Mesenchymal stem cell (in vitro differentiated cells and primary cell): ENCODE measurements around the gene RGS10.
"Not testable (repeated sequence)": the region's sequence is repeated elsewhere in the genome, so short reads cannot be mapped to it uniquely, and the experiment has no call there.

Experiments used
- DNase-seq: peaks from one replicate; pipeline ENCODE4 v3.0.0-alpha.2; 2013
- H2AFZ ChIP-seq: one replicate; pipeline ENCODE4 v1.6.1; 2013; ENCODE audit warnings: low read depth, mild to moderate bottlenecking, control low read depth, inconsistent platforms, low read length, moderate library complexity
- H2AK5ac ChIP-seq: 2 replicates; pipeline ENCODE4 v1.6.1; 2013; ENCODE audit warnings: low read length, moderate library complexity, mild to moderate bottlenecking, inconsistent platforms; ENCODE audit not compliant: severe bottlenecking
- H2BK120ac ChIP-seq: one replicate; pipeline ENCODE4 v1.6.1; 2013; ENCODE audit warnings: low read depth, mild to moderate bottlenecking, inconsistent platforms, low read length, moderate library complexity
- H2BK12ac ChIP-seq, 2 experiments: one replicate each; pipeline ENCODE4 v1.6.1; 2013; ENCODE audit warnings: inconsistent platforms in 2 of 2, low read length in 2 of 2, mild to moderate bottlenecking in 2 of 2, moderate library complexity in 2 of 2, control low read depth in 1 of 2
- H2BK15ac ChIP-seq: one replicate; pipeline ENCODE4 v1.6.1; 2013; ENCODE audit warnings: mild to moderate bottlenecking, low read depth, inconsistent platforms; ENCODE audit not compliant: poor library complexity, severe bottlenecking
- H2BK5ac ChIP-seq: 2 replicates; pipeline ENCODE4 v1.6.1; 2013; ENCODE audit warnings: low read depth, mild to moderate bottlenecking, low read length, control low read depth, inconsistent platforms; ENCODE audit not compliant: poor library complexity, severe bottlenecking
- H3K14ac ChIP-seq, 2 experiments: one replicate each; pipeline ENCODE4 v1.6.1; 2013; ENCODE audit warnings: inconsistent platforms in 2 of 2, low read length in 2 of 2, control low read depth in 1 of 2, mild to moderate bottlenecking in 1 of 2, moderate library complexity in 1 of 2
- H3K18ac ChIP-seq, 2 experiments: one replicate each; pipeline ENCODE4 v1.6.1; 2013; ENCODE audit warnings: inconsistent platforms in 2 of 2, low read length in 2 of 2, control low read depth in 1 of 2, low read depth in 1 of 2, mild to moderate bottlenecking in 1 of 2
- H3K23ac ChIP-seq, 2 experiments: one replicate each; pipeline ENCODE4 v1.6.1; 2013; ENCODE audit warnings: inconsistent platforms in 2 of 2, low read length in 2 of 2, mild to moderate bottlenecking in 2 of 2, moderate library complexity in 2 of 2, control low read depth in 1 of 2
- H3K27ac ChIP-seq: 2 replicates; pipeline ENCODE4 v1.5.1; 2013; ENCODE audit warnings: mild to moderate bottlenecking, moderate library complexity, low read length, control low read depth, inconsistent platforms; ENCODE audit not compliant: poor library complexity, severe bottlenecking
- H3K27me3 ChIP-seq, 2 experiments: 2 replicates each; pipeline versions ENCODE4 v1.6.1 to v1.7.0; 2013; ENCODE audit warnings: low read length in 2 of 2, mild to moderate bottlenecking in 2 of 2, moderate library complexity in 2 of 2, control low read depth in 1 of 2, inconsistent platforms in 1 of 2; ENCODE audit not compliant: control insufficient read depth in 1 of 2, insufficient read depth in 1 of 2
- H3K36me3 ChIP-seq, 2 experiments: 2 replicates each; pipeline versions ENCODE4 v1.6.1 to v1.7.0; 2013; ENCODE audit warnings: low read length in 2 of 2, control low read depth in 1 of 2, inconsistent platforms in 1 of 2, low read depth in 1 of 2, mild to moderate bottlenecking in 1 of 2; ENCODE audit not compliant: insufficient read depth in 2 of 2, control insufficient read depth in 1 of 2
- H3K4ac ChIP-seq, 2 experiments: one replicate each; pipeline ENCODE4 v1.6.1; 2013; ENCODE audit warnings: inconsistent platforms in 2 of 2, low read length in 2 of 2, mild to moderate bottlenecking in 2 of 2, moderate library complexity in 2 of 2, control low read depth in 1 of 2, low read depth in 1 of 2
- H3K4me1 ChIP-seq: 2 replicates; pipeline ENCODE4 v1.6.1; 2013; ENCODE audit warnings: low read depth, low read length, control low read depth; ENCODE audit not compliant: control insufficient read depth, insufficient read depth
- H3K4me2 ChIP-seq: 2 replicates; pipeline ENCODE4 v1.6.1; 2013; ENCODE audit warnings: low read length, mild to moderate bottlenecking, inconsistent platforms; ENCODE audit not compliant: poor library complexity, severe bottlenecking
- H3K4me3 ChIP-seq, 2 experiments: 2 replicates each; pipeline versions ENCODE4 v1.5.1 to v1.7.0; 2013; ENCODE audit warnings: low read length in 2 of 2, mild to moderate bottlenecking in 2 of 2, control low read depth in 1 of 2, low read depth in 1 of 2; ENCODE audit not compliant: insufficient read depth in 1 of 2
- H3K79me1 ChIP-seq: replicated peaks from 2 replicates; pipeline ENCODE4 v1.6.1; 2013; ENCODE audit warnings: mild to moderate bottlenecking, control low read depth, low read length, inconsistent platforms; ENCODE audit not compliant: poor library complexity, severe bottlenecking
- H3K9ac ChIP-seq: 2 replicates; pipeline ENCODE4 v1.7.0; 2013; ENCODE audit warnings: mild to moderate bottlenecking, low read length, moderate library complexity
- H3K9me3 ChIP-seq: 2 replicates; pipeline ENCODE4 v1.7.0; 2013; ENCODE audit warnings: mild to moderate bottlenecking, low read length; ENCODE audit not compliant: control insufficient read depth
- H4K8ac ChIP-seq: one replicate; pipeline ENCODE4 v1.6.1; 2013; ENCODE audit warnings: inconsistent platforms, mild to moderate bottlenecking, low read length, moderate library complexity
- H4K91ac ChIP-seq: one replicate; pipeline ENCODE4 v1.6.1; 2013; ENCODE audit warnings: mild to moderate bottlenecking, low read length, inconsistent platforms
- WGBS: methylation state at CpG from one replicate; pipeline ENCODE4 v1.1.7; 2013; ENCODE audit warnings: mixed read lengths; 5-methylcytosine and 5-hydroxymethylcytosine counted together

The RGS10 gene

GRCh38 chr10:119466076-119466475, 76.4 kb downstream of the RGS10 start:
- Histone ChIP-seq H2BK5ac (no peak overlapping the region), H4K8ac (no peak overlapping the region), H2BK120ac (no peak overlapping the region), H3K27ac (no peak overlapping the region), H3K9me3 (peaks cover 11% of the 10 kb centered on the region), H3K4me1 (peaks cover 5% of the 10 kb centered on the region), H3K4me3 (no peak overlapping the region), H3K14ac (no peak overlapping the region), H2AFZ (no peak overlapping the region), H3K4ac (no peak overlapping the region), H3K23ac (no peak overlapping the region), H3K27me3 (peaks cover 30 to 64% of the 10 kb centered on the region in 2 experiments), H3K79me1 (no peaks in the 10 kb centered on the region), H2BK12ac (no peak overlapping the region), H3K18ac (no peak overlapping the region), H3K4me2 (no peak overlapping the region), H4K91ac (no peak overlapping the region), H2BK15ac (no peak overlapping the region), H3K9ac (no peak overlapping the region), H2AK5ac (no peak overlapping the region), H3K36me3 (no peaks in the 10 kb centered on the region)
- 64% methylated on average over 9 of the region's 10 CpGs for WGBS
- no peak for DNase-seq

DNA sequence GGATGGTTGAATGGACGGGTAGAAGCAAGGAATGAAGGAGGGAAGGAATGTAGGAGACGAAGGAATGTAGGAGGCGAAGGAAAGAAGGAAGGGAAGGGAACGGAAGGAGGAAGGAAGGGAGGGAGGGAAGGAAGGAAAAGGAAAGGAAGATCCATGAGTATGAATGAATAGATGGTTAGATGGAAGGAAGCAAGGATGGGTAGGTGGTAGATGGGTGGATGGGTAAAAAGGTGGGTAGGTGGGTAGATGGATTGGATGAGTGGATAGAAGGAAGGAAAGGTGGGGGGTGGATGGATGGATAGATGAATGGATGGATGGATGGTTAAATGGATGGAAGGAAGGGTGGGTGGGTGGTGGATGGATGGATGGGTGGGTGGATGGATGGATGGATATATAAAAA, 77.4 kb downstream of the RGS10 start:
- H3K4me2 ChIP-seq: no peak overlapping the region
- H3K27ac ChIP-seq: no peak overlapping the region
- H2BK5ac ChIP-seq: no peak overlapping the region
- no peaks in the 10 kb centered on the region for H3K36me3 ChIP-seq
- H3K4me1 ChIP-seq: peaks cover 7% of the 10 kb centered on the region
- no peak overlapping the region for H2AFZ ChIP-seq
- no peak overlapping the region for H4K91ac ChIP-seq
- no peak overlapping the region for H4K8ac ChIP-seq
- H3K18ac ChIP-seq: no peak overlapping the region
- WGBS: 92% methylated on average over 4 of the region's 4 CpGs
- H3K9me3 ChIP-seq: peaks cover 11% of the 10 kb centered on the region
- H3K4ac ChIP-seq: no peak overlapping the region
- H3K79me1 ChIP-seq: no peaks in the 10 kb centered on the region
- no peak overlapping the region for H2AK5ac ChIP-seq
- H3K9ac ChIP-seq: no peak overlapping the region
- H3K23ac ChIP-seq: no peak overlapping the region
- no peak overlapping the region for H2BK12ac ChIP-seq
- no peak overlapping the region for H2BK15ac ChIP-seq
- no peak for DNase-seq
- H3K4me3 ChIP-seq: no peak overlapping the region
- H3K14ac ChIP-seq: no peak overlapping the region
- no peak overlapping the region for H2BK120ac ChIP-seq
- H3K27me3 ChIP-seq: peaks cover 25 to 55% of the 10 kb centered on the region in 2 experiments

DNA sequence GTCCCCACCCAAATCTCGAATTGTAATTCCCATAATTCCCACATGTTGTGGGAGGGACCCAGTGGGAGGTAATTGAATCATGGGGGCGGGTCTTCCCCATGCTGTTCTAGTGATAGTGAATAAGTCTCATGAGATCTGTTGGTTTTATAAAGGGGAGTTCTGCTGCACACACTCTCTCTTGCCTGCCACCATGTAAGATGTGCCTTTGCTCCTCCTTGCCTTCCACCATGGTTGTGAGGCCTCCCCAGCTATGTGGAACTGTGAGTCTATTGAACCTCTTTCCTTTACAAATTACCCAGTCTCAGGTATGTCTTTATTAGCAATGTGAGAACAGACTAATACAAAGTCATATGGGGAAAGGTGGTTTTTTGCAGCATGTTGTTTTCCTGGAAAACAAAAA, 79.3 kb downstream of the RGS10 start:
- not testable (repeated sequence) for H2BK5ac ChIP-seq, H3K14ac ChIP-seq, H2AFZ ChIP-seq, H3K79me1 ChIP-seq, H4K91ac ChIP-seq, H2BK12ac ChIP-seq, H4K8ac ChIP-seq, H3K36me3 ChIP-seq, H2BK15ac ChIP-seq, H3K4me3 ChIP-seq, H3K9ac ChIP-seq, H3K4me2 ChIP-seq, H3K23ac ChIP-seq, H3K27ac ChIP-seq, H3K18ac ChIP-seq, DNase-seq, H2BK120ac ChIP-seq, H2AK5ac ChIP-seq, H3K4me1 ChIP-seq, H3K4ac ChIP-seq
- WGBS: 100% methylated on average over 1 of the region's 2 CpGs
- H3K9me3 ChIP-seq: peaks cover 11% of the 10 kb centered on the region
- peaks cover 16 to 45% of the 10 kb centered on the region in 2 experiments for H3K27me3 ChIP-seq

- H3K23ac ChIP-seq: no peak overlapping the region
- no peak for DNase-seq
- H2BK15ac ChIP-seq: no peak overlapping the region
- no peak overlapping the region for H3K4me3 ChIP-seq
- H3K18ac ChIP-seq: no peak overlapping the region
- no peak overlapping the region for H3K14ac ChIP-seq
- H3K4ac ChIP-seq: no peak overlapping the region
- 85% methylated on average over 4 of the region's 4 CpGs for WGBS
- no peak overlapping the region for H4K8ac ChIP-seq
- peaks cover 11% of the 10 kb centered on the region for H3K9me3 ChIP-seq
- no peak overlapping the region for H3K27ac ChIP-seq
- H3K4me1 ChIP-seq: peaks cover 7% of the 10 kb centered on the region
- H2BK120ac ChIP-seq: no peak overlapping the region
- no peaks in the 10 kb centered on the region for H3K79me1 ChIP-seq
- no peak overlapping the region for H2AK5ac ChIP-seq
- no peak overlapping the region for H3K4me2 ChIP-seq
- no peak overlapping the region for H2BK12ac ChIP-seq
- no peak overlapping the region for H2AFZ ChIP-seq
- H3K36me3 ChIP-seq: peaks cover 0 to 3% of the 10 kb centered on the region in 2 experiments
- no peak overlapping the region for H4K91ac ChIP-seq
- peaks cover 15 to 42% of the 10 kb centered on the region in 2 experiments for H3K27me3 ChIP-seq
- H2BK5ac ChIP-seq: no peak overlapping the region
- no peak overlapping the region for H3K9ac ChIP-seq
These were observed 79.7 kb downstream of the RGS10 start for GRCh38 chr10:119462773-119463172.
